ENCODE data around the gene LRIT3.

LRIT3 gene

GRCh38 chr4:109910256-109910655, 62.3 kb downstream of the LRIT3 start:
- DNase-seq (ENCODE audit: low spot score): no peak

- DNase-seq (ENCODE audit: low spot score): peak; percentile 75
Observed at GRCh38 chr4:109912706-109913595, 65.0 kb downstream of the LRIT3 start, which contains the start of gene EGF. TSS of gene EGF (plus strand) at chr4:109912883. CDS start at chr4:109913336, 453 bp downstream.

GRCh38 chr4:109913596-109914241, 65.8 kb downstream of the LRIT3 start:
- DNase-seq (ENCODE audit: low spot score): no peak

GRCh38 chr4:109914322-109914721, 66.4 kb downstream of the LRIT3 start:
- no peak for DNase-seq (ENCODE audit: low spot score)

- DNase-seq (ENCODE audit: low spot score): no peak
Observed at GRCh38 chr4:109915385-109916026, 67.6 kb downstream of the LRIT3 start.

- no peak for DNase-seq (ENCODE audit: low spot score)
Observed at GRCh38 chr4:109916027-109916409, 68.1 kb downstream of the LRIT3 start.

- DNase-seq (ENCODE audit: low spot score): no peak
Observed at GRCh38 chr4:109921384-109921808, 73.5 kb downstream of the LRIT3 start.
